ENCODE measurements around the gene MAP2K7.

Gene MAP2K7

GRCh38 chr19:7907544-7907943 is 3.9 kb downstream of the MAP2K7 start:
- DNase-seq (ENCODE audit: low spot score): no peak
- in situ Hi-C loops (cut with MboI; ENCODE audit: low pct_unique_long_range_greater_than_20kb, low sequenced_read_pairs, unreplicated experiment): no loop called here
- TF ChIP-seq CTCF (IDR thresholded peaks at IDR 0.05; ENCODE audit: extremely low read depth, insufficient read depth, missing control alignments): no peak

GRCh38 chr19:7908078-7908699 is 4.5 kb downstream of the MAP2K7 start:
- no peak for DNase-seq (ENCODE audit: low spot score)
- no peak for TF ChIP-seq CTCF (IDR thresholded peaks at IDR 0.05; ENCODE audit: extremely low read depth, insufficient read depth, missing control alignments)
- in situ Hi-C loops (cut with MboI; ENCODE audit: low pct_unique_long_range_greater_than_20kb, low sequenced_read_pairs, unreplicated experiment): no loop called here

- no peak for DNase-seq (ENCODE audit: low spot score)
- in situ Hi-C loops (cut with MboI; ENCODE audit: low pct_unique_long_range_greater_than_20kb, low sequenced_read_pairs, unreplicated experiment): no loop called here
- no peak for TF ChIP-seq CTCF (IDR thresholded peaks at IDR 0.05; ENCODE audit: extremely low read depth, insufficient read depth, missing control alignments)
Observed at GRCh38 chr19:7908742-7909461, 5.2 kb downstream of the MAP2K7 start.

GRCh38 chr19:7909471-7910067 is 5.9 kb downstream of the MAP2K7 start:
- TF ChIP-seq CTCF (IDR thresholded peaks at IDR 0.05; ENCODE audit: extremely low read depth, insufficient read depth, missing control alignments): no peak
- no peak for DNase-seq (ENCODE audit: low spot score)
- in situ Hi-C loops (cut with MboI; ENCODE audit: low pct_unique_long_range_greater_than_20kb, low sequenced_read_pairs, unreplicated experiment): no loop called here

GRCh38 chr19:7910321-7911161 is 6.9 kb downstream of the MAP2K7 start:
- in situ Hi-C loops (cut with MboI; ENCODE audit: low pct_unique_long_range_greater_than_20kb, low sequenced_read_pairs, unreplicated experiment): no loop called here
- no peak for DNase-seq (ENCODE audit: low spot score)
- no peak for TF ChIP-seq CTCF (IDR thresholded peaks at IDR 0.05; ENCODE audit: extremely low read depth, insufficient read depth, missing control alignments)

GRCh38 chr19:7911508-7912143 is 7.9 kb downstream of the MAP2K7 start:
- no peak for DNase-seq (ENCODE audit: low spot score)
- no peak for TF ChIP-seq CTCF (IDR thresholded peaks at IDR 0.05; ENCODE audit: extremely low read depth, insufficient read depth, missing control alignments)
- in situ Hi-C loops (cut with MboI; ENCODE audit: low pct_unique_long_range_greater_than_20kb, low sequenced_read_pairs, unreplicated experiment): no loop called here

Measured in GM13977 (cell line).